Measurements from ENCODE around the gene C2CD3.

The C2CD3 gene

DNA sequence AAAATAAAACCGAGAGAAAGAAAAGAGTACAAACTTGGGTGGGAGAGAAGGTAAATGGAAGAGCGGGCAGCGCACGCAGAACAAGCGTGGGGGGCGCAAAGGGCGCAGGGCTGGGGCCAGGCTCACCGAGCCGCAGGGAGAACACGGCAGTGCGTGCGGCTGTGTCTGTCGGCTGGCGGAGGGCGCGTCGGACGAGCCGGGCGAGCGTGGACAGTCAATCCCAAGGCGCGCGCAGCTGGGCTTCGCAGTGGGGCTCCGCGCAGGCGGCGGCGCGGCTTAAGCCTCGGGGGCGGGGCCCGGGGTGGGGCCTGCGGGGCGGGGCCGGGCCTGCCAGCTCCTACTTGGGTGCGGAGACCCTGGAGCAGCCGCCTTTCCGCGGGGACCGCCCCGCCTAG, 188.2 kb downstream of the C2CD3 start, which contains the start of gene UCP2:
TSS of gene UCP2 (minus strand) at position 249 of the 395 bp plus-strand sequence. CDS start 4,465 bp downstream, outside the sequence.
- DNase-seq (ENCODE audit: low read depth in 2 of 2) = peak; percentile 72 to 84

GRCh38 chr11:73981051-73981805, 189.6 kb downstream of the C2CD3 start:
- DNase-seq (ENCODE audit: low read depth in 2 of 2) = no peak

GRCh38 chr11:73980001-73980961, 190.5 kb downstream of the C2CD3 start:
- peak; percentile 43 to 49 for DNase-seq (ENCODE audit: low read depth in 2 of 2)

DNA sequence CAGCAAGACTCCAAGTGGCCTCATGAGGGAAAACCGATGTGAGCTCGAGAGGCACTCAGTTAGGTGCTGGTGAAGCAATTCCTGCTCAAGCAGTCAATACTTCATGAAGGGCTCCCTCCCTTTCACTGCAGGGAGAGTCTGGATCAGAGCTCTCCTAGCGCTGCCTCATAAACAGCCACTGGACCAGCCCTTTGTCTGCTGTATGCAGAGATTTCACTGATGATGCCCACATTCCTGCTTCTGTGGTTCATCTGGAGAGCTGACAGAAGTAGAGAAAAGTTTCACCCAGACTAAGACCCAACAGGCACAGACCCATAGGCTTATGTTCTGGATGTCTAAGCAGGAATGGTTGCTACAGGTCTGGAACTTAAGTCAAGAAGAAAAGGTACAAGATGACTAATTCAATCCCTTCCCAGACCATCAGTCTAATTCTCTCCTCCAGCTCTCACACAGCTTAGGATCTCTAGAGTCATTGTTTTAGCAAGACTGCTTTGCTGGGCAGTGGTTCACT, 192.2 kb downstream of the C2CD3 start:
- DNase-seq (ENCODE audit: low read depth in 2 of 2) = no peak

DNA sequence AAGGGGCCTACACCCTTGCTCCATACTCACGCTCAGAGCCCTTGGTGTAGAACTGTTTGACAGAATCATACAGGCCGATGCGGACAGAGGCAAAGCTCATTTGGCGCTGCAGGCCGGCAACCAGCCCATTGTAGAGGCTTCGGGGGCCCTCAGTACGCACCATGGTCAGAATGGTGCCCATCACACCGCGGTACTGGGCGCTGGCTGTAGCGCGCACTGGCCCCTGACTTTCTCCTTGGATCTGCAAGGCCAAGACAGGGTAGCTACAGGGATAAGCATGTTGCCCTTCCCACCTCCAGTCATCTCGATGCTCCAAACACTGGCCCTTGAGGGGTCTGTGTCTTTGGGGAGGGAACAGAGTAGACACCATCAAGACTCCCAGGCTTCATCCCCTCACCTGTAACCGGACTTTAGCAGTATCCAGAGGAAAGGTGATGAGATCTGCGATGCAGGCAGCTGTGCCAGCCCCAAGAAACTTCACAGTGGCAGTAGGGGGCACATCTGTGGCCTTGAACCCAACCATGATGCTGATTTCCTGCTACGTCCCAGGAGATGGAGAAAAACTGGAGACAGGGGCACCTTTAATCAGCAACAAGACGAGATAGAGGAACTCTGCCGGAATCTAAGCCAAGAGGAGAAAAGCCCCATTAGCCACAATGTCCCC, 192.8 kb downstream of the C2CD3 start:
- DNase-seq (ENCODE audit: low read depth in 2 of 2) = no peak

DNA sequence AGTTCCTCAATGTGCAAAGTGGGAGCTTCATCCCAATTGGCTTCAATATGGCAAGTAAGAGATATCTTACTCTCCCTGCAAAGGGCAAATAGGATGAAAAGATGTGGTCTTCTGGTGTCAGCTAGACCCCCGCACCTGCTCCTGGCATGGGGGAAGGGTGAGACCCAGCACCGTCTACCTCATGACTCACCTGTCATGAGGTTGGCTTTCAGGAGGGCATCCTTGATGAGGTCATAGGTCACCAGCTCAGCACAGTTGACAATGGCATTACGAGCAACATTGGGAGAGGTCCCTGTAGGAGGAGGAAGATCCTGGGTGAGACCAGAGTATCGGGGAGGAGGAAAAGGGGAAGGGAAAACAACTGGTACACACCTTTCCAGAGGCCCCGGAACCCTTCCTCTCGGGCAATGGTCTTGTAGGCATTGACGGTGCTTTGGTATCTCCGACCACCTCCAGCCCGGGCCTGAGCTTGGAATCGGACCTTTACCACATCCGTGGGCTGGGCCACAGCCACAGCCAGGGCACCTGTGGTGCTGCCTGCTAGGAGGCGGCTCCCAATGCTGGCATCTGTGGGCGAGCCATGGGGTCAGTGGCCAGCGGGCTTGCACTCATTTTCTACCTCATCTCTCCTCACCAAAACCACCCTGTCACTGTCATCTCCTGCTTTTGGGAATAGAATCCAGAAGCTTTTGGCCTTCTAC, 194.2 kb downstream of the C2CD3 start:
- no peak for DNase-seq (ENCODE audit: low read depth in 2 of 2)

GRCh38 chr11:73975479-73975757, 195.4 kb downstream of the C2CD3 start:
- no peak for DNase-seq (ENCODE audit: low read depth in 2 of 2)

DNA sequence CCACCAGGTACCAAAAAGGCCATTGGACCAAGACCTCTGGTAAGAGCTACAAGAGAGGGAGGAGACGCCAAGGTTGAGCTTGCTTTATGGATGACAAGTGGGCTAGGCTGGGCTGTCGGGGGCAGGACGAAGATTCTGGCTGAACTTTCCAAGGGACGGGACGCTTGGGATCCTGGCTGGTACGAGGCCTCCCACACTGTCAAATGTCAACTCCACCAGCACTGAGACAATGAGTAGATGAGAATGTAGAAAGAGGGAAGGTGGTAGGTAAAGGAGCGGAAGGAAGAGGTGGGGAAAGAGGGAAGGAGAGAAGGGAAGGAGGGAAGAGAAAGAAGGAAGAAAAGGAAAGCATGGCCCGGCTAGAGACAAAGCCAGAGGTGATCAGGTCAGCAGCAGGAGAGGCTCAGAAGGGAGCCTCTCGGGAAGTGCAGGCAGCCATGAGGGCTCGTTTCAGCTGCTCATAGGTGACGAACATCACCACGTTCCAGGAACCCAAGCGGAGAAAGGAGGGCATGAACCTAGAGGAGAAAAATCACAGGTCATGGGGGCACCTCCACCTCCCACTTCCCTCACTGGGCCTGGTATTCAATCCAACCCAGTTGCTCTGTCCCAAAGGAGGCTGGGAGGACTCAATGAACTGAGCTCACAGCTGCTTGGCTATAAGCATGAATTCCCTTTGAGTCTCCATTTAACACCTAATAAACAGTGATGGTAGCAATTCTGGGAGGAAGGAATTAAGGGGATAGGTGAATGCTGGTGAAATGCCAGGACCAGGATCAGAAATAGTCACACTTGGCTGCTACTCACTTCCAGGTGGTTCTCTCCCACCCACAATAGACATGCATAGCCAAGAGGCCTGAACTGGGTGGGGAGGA, 196.0 kb downstream of the C2CD3 start:
- DNase-seq (ENCODE audit: low read depth in 2 of 2) = no peak

- no peak for DNase-seq (ENCODE audit: low read depth in 2 of 2)
These were observed 198.0 kb downstream of the C2CD3 start for GRCh38 chr11:73972620-73973449.

- DNase-seq (ENCODE audit: low read depth in 2 of 2) = no peak
These were observed 198.6 kb downstream of the C2CD3 start for GRCh38 chr11:73972187-73972586.

- no peak for DNase-seq (ENCODE audit: low read depth in 2 of 2)
These were observed 199.6 kb downstream of the C2CD3 start for GRCh38 chr11:73971175-73971719.

DNA sequence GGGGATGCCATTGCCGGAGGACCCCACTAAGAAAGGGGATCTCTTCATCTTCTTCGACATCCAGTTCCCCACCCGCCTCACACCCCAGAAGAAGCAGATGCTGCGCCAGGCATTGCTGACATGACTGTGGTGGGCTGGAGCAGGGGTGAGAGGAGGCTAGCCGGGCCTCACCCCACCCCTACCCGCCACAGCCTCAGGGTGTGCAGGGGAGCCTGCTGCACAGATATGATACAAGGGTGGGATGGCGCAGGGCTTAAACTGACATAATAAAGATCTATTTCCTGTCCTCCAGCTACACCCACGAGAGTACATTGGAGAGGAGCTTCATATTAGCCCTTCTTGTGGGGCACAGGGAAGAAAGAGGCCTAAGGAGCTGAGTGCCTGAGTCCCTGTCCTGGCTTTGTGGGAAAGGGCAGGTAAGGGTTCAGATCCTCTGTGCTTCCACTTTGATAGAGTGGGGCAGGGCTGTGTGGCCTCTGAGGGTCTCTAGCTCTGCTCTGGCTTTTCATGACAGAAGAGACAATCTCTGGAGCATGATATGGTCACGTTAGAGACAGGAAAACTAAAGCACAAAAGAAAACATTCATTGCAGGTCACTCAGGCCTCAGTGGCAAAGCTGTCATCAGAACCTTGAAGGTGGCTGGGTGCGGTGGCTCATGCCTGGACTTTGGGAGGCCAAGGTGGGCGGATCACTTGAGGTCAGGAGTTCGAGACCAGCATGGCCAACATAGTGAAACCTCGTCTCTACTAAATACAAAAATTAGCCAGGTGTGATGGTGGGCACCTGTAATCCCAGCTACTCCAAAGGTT, 200.6 kb downstream of the C2CD3 start:
- no peak for DNase-seq (ENCODE audit: low read depth in 2 of 2)

DNA sequence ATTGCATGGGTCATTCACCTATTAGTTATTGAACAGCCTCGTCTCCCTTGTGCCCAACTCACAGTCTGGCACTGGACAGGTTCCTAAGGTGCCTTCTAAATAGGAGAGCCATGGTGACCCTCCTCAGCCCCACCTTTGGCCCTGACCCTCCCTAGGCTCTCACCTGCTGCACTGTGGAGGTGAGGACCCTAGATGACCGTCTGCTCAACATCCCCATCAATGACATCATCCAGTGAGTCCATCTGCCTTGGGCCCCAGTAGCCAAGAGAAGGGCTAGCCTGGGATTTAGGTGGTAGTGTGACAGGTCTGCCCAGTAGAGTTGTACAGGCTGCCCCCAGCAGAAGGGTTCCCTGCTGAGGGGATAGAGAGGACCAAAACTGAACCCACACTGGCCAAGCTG, 201.7 kb downstream of the C2CD3 start:
- DNase-seq (ENCODE audit: low read depth in 2 of 2) = no peak

- DNase-seq (ENCODE audit: low read depth in 2 of 2) = no peak
These were observed 202.3 kb downstream of the C2CD3 start for GRCh38 chr11:73968356-73968966.

DNA sequence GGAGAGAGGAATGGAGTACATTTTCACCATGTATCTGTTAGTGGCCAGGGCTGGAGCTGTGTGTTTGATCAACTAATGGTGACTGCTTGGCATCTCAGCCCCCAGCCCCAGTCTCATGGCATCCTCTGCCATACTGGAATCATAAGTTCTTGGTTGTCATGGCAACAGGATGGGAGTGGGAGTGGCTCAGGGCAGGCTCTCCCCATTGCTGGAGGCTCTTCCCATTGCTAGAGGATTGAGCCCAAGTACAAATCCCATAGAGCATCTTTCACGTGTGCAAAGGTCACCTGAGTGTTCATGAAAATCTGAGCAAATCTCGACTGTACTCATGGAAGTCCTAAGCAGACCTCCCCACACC, 205.1 kb downstream of the C2CD3 start:
- no peak for DNase-seq (ENCODE audit: low read depth in 2 of 2)

DNA sequence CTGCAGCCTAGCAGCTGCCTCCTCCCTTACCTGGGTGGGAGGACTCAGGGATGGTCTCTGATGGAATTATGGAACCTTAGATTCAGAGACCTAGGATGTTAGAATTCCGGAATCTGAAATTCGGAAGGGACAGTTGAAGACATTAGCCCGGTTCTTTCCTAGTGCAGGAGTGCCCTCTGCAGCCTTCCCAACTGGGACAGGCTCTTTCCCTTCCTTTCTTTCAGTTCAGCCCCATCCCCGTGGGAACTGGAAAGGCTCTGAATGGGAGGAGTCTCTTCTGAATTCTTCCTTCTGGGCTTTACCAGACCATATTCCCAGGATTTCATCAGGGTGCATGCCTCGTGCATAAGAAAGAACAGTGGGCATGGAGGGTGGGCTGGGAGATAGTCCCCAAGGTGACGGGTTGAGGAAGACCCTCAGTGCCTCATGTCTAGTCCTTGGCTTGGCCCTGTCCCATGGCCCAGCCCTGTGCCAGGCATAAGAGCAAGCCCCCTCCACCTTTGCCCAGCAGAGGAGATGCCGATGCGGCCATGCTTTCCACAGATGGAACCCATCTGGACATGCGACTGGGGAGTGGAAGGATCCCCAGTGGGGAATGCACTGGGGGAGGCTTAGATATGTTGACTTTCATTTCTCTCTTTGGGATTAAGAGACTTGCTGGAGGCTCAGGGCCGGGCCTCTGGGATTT, 205.6 kb downstream of the C2CD3 start:
- DNase-seq (ENCODE audit: low read depth in 2 of 2) = no peak

GRCh38 chr11:73963861-73964260, 206.9 kb downstream of the C2CD3 start:
- DNase-seq (ENCODE audit: low read depth in 2 of 2) = no peak
